CD4-positive, alpha-beta T cell treated with Interferon alpha-2 for 1 hour (primary cell): Measurements from ENCODE around the gene SCARB1.
A peak's percentile ranks its signal among the peaks of the same experiment; 100 is the strongest.

Experiments
- DNase-seq, 2 donors: peaks; one replicate each; pipeline ENCODE4 v3.0.0-alpha.2; 2020 to 2022

SCARB1 gene

DNA sequence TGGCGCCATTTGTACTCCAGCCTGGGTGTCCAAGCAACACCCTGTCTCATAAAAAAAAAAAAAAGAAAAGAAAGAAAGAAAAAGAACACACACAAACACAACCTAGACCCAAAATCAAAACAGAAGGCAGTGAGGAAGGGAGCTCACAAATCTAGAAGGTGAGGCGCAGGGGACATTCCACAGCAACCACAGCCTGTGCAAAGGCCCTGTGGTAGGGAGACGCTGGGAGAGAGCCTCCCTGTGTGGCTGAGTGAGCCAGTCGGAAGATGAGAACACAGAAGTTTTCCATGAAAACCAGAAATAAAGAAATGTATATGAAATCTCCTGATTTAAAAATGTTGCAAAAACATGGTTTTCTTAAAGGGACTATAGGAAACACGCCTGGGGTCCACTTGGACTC lies 44.6 kb downstream of the SCARB1 start:
- no peak for DNase-seq

DNA sequence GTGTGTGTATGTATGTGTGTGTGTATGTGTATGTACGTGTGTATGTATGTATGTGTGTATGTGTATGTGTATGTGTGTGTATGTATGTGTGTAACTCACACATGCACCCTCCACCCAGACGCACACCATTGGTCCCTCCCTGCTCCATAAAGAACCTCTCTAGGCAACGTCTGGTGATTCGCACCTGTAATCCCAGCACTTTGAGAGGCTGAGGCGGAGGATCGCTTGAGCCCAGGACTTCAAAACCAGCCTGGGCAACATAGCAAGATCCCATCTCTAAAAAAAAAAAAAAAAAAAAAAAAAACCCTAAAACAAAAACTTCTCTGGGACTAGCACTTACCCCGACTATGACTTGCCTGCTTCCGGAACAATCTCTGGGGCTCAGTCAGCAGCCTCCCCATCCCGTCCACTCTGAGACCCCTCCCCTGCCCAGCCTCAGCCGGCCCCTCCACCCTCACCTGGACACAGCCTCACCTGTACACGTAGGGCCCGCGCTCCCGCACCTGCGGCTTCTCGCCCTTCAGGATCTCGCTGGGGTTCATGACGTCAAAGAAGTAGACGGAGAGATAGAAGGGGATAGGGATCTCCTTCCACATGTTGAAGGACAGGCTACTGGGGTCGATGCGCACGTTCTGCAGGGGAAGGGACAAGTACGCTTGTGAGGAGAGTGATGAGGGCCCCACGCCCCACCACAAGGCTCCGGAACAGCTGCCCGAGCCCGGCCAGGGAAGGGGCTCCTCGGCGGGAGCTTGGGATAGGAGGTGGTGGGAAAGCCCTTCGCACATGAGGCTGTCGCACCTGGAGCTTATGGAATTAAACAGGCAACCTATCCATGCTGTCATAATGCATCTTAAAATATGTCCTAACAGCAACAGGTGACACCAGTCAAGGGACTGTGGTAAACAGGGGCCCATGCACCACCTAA lies 46.3 kb downstream of the SCARB1 start:
- no peak for DNase-seq

DNA sequence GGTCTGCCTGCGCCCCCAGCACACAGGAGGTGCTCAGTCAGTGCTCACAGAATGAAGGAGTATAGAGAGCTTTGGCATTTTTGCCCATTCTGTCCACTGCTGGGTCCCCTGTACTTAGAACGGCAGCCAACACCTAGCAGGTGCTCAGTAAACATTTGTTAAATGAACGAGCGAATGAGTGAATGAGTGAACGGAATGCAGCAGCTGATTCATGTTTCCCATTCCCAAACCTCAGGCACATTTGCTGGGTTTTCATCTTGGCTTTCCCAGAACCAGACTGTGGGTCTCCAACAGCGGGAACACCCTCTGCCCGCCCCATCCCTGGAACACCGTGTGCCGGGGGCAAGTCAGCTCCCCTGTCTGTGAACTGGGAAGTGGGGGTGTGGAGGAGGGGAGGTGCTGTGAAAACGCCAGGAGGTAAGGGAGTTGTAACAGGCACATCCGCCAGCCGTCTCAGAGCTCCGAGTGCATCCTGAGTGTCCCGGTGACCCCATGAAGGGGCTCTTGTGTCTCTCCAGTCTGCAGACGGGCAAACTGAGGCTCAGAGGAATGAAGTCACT lies 47.3 kb downstream of the SCARB1 start:
- DNase-seq, result no peak

DNA sequence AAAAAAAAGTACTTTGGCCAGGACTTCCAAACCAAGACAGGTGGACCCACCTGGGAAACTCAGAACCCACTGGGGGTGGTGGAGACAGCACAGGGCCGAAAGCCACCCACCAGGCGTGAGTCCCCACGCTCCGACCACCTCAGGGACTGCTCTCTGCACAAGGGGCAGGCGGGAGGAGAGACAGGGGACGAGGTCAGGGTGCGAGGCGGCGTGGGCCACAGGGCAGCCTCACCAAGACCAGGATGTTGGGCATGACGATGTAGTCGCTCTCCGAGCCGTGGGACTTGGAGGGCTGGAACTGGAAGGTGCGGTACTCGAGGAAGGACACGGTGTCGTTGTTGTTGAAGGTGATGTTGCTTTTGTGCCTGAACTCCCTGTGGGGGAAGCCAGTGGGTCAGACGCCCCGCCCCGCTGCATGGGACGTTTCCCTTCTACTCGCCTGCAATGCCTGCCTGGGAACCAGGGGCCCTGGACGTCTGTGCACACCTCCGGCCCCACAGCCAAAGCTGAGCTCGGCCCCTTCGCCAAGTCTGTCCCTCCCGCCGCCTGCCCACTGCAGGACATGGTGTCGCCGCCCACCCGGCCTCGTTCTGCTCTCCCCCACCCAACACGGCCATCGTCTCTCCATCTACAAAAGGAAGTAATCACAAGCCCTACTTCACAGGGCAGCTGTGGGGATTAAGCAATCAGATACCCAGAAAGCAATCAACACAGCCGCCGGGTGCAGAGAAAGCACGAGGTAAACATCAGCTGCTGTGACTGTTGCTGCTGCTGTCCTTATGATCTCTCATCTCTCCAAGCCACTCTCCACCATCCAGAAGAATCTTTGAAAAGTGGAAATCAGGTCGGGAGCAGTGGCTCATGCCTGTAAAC lies 48.7 kb downstream of the SCARB1 start:
- peak in 1 of 2 donors; percentile 27 for DNase-seq

DNA sequence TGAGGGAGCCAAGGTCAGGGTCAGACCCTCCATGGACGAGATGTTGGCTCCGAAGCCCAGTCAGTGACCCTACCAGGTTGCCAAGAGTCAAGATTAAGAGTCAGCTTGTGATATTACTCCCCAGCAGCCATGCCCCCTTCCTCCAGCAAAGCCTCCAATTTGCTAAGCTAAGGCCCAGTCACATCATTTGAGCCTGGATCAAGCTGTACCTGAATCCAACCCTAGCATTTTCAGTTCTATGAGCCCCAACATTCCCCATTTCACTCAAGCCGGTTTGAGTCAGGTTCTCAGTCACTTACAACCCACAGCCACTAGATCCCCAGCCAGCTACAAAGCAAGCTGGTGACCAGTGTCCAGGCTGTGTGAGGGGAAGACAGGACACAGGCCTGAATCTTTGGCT lies 49.9 kb downstream of the SCARB1 start:
- no peak for DNase-seq

DNA sequence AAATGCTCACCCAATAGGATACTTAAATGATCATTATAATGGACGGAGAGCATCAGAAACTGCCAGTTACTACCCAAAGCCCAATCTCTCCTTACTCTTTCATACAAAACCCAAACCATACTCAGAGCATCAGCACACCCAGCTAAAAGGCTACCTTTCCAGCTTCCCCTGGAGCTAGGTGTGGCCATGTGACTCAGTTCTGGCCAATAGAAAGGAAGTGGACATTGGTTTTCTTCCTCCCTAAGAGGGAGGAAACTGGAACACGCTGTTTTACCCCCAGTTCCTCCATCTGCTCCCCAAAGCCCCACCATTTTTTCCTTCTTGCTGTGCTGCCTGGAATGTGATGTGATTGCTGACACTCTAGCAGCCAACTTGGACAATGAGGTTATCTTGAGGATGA lies 50.7 kb downstream of the SCARB1 start:
- no peak for DNase-seq

DNA sequence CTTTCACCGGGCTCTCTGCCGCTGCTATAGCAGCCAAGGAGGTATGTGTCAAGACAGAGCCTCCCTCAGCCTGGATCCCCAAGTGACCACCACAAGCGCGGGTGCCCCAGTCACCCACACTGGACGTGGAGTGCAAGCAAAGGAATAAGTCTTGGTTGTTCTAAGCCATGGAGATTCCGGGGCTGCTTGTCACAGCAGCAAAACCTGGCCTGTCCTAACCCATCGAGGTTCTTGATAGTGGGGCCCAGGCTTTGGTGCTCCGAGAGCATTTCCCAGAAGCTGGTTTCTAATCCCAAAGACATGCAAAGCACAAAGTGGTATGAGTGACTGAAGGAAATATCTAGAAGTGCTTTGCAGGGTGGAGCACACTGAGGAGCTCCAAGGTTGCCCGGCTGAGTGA lies 51.3 kb downstream of the SCARB1 start:
- DNase-seq, result no peak

DNA sequence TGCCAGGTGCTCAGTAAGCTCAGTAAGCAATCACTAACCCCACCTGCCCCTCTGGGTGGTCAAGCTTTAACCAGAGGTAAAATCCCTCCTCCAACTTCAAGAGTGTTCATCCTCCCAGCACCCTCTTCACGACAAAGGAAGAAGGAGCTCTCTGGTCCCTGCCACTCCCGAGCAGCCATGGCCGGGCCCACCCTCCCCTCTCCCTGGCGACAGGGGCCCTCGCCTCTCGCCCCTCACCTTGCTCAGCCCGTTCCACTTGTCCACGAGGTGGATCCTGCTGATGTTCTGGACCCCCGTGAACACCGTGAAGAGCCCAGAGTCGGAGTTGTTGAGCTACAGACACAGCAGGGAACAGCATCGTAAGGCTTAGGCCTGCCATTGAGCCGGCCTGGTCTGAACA lies 52.0 kb downstream of the SCARB1 start:
- no peak for DNase-seq

DNA sequence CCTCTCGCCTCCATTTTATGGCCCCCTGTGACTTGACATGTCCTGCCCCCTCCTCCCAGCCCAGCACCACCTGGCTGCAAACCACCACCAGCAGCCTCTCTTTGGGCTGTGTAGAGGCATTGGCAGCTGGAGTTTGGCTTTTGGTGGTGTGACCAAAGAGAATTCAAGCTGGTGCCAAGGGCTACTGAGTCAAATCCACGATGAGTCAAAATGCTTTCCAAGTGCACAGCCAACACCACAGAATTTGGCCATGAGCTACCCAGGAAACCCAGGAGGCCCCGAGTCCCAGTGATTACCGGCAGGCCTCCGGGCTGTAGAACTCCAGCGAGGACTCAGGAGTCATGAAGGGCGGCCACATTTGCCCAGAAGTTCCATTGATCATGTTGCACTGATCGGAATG lies 53.8 kb downstream of the SCARB1 start:
- no peak for DNase-seq

DNA sequence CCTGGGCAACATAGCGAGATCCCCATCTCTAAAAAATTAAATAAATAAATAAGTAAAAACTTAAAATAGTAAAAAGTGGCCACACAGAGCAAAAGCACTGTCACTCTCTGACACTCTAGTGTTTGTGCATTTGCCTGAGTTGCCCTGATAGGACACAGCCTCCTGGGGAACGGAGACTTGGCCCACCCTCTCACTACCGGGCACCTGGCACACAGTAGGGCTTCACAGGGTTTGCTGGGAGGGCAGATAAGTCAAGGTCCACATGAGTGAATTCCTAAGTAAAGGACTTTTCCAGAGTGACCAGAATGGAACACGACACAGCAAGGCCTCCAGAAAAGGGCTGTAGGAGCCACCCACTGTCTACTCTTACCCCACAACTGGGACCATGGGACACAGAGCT lies 54.3 kb downstream of the SCARB1 start:
- DNase-seq, result no peak

DNA sequence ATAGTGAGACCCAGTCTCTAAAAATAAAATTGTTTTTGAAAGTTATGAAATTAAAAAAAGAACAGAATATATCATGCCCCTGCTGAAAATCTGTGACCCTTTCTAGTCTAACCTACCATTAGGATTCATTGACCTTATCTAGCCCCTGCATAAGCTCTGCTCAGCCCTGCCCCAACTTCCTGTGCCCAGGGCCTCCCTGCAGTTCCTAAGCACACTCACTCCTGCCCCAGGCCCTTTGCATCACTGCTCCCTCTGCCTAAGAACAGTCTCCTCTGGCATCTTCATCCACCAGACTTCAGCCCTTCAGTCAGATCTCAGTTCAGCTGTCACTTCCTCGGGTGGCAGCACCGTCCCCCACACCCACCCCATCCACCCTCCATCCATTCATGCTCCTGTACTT lies 55.4 kb downstream of the SCARB1 start:
- DNase-seq, result no peak

DNA sequence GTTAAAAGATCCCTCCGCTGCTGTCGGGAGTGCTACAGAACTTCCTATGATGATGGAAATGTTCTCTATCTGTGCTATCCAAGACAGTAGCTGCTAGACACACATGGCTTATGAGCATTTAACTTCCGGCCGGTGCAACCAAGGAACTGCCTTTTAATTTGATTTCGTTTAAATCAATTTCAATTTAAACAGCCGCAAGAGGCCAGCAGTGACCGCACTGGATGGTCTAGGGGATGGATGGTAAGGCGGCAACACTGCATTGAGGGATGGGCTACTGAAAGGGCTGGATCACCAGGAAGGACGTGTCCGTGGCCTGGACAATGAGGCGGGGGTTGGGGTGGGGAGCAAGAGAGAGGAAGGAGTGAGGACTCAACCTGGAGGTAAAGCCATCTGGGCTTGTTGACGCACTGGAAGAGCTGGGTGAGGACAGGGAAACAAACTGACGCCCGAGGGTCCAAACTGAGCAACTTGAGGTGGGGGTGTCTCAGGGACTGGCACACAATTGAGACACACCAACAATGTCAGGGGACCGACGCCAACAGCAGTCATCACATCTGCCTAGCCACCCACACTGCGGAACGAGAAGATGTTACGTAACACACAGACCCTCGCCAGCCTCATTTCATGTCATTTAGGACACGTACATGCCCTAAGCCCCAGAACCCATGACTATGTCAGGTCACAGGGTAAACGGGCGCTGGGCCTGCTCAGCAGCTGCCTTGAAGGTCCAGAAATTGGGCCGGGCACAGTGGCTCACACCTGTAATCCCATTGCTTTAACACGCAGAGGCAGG lies 57.6 kb downstream of the SCARB1 start:
- DNase-seq, result no peak

DNA sequence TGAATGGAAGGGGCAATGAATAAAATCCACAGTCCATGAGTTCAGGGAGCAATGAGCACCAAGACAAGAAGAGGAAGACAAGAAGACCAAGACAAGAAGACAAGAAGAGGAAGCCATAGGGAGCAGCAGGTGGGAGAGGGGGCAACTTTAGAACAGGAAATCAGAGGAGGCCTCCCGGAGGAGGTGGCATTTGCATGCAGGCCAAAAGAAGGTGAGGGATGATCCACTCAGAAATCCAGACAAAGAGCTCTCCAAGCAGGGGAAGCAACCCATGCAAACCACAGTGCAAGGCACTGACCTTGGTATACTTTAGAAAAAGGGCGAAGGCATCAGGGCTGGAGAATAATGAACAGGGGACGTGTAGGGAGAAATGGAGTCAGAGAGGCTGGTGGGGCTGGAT lies 58.6 kb downstream of the SCARB1 start:
- DNase-seq, result no peak

DNA sequence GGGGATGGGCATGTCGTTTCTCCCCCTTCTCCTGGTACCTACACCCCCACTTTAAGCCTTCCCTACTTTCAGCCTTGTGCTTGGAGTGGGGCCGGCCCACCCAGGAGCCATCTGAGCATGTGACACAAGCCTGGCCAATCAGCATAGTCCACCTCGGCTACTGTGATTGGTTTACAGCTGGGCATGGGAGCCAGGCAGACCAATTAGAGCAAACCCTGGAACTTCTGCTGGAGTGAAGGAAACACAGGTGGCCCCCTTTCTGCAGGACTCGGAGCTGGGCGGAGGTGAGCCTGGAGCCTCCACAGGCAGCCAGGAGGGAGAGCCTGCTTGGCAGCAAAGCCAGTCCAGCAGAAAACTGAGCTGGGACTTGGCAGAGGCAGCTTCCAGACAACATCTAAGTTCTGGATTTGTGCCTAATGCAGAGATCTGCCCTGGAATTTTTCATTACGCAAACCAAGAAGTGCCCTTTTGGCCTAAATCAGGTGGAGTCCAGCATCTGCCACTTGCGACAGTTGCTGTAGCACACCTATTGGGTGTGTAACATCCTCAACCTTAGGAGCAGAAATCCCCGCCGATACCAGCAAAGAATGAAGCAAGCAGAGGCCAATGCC lies 59.5 kb downstream of the SCARB1 start:
- DNase-seq, result no peak

DNA sequence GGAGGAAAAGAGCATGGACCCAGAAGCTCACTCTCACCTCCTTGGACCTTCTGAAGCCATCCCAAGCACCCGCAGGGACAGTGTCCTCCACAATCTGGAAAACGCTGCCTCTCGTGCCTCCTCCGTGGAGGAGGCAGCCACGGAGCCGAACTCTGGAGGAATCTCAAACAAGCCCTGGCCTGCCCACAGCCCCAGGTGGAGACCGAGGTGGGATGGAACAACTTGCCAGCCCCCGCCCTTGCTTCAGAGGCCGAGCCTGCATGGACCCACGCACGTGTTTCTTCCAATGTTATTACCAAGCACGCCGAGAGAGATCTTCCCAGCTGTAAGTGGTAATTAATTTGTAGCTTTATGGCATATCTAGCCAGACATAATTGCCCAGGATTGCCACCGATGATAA lies 61.3 kb downstream of the SCARB1 start:
- DNase-seq, result no peak

DNA sequence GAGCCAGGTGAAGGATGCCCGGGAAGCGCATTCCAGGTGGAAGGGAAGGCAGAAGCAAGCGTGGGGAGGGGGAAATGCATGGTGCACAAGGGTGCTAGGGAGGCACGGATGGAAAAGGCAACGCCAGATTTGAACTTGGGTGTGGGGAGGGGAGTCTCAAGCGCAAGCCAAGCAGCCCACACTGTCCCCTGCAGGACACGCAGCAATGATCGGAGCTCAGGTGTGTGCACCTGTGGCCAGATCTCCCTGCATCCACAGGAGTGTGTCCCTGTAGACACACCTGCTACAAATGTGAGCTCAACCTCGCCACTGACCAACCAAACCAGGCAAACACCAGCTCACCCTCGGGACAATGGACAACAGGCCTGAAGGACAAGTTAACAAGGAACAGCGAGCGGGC lies 63.2 kb downstream of the SCARB1 start:
- no peak for DNase-seq

DNA sequence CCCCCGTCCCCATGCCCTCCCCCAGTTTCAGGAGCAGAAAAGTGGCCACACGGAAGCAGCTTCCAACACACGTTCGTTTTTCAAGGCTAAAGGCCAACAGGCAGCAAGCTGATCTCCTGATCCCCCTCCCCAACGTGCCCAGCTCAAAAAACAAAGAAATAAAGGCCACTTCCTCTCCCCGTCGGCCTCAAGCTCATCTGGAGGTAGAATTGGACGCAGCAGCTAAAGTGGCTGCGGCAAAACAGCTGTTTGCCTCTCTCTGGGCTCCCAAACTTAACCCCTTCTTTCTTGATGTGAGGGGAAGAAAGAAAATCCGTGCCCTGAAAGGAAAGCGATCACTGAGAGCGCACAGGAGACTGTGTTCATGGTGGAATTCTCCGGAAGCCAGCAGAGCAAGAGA lies 66.3 kb downstream of the SCARB1 start:
- DNase-seq, result no peak

DNA sequence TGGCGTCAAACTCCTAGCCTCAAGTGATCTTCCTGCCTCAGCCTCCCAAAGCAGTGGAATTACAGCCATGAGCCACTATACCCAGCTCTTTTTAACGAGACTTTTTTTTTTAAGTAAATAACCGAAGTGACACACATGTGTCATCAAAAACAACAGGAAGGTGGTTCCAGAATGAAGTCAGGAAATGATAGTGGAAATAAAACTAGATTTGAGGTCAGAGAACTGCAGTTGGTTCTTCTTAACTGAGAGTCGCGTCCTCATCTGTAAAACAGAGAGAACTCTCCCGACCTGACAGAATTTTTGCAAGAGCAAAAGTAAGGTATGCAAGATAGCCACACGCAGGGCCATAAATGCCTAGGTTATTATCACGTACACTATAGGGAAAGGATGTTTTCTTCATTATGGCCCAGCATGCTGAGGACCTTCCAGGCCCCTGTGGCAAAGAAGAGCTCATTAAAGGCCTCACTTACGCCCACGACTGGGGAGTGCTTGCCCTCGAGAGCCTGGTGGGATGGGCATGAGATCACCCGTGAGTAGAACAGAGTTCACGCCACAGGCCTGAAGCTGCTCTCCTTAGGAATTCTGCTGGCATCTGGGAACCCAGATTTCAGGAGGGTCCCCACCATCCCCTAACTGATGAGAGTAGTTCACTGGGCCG lies 67.2 kb downstream of the SCARB1 start:
- no peak for DNase-seq

DNA sequence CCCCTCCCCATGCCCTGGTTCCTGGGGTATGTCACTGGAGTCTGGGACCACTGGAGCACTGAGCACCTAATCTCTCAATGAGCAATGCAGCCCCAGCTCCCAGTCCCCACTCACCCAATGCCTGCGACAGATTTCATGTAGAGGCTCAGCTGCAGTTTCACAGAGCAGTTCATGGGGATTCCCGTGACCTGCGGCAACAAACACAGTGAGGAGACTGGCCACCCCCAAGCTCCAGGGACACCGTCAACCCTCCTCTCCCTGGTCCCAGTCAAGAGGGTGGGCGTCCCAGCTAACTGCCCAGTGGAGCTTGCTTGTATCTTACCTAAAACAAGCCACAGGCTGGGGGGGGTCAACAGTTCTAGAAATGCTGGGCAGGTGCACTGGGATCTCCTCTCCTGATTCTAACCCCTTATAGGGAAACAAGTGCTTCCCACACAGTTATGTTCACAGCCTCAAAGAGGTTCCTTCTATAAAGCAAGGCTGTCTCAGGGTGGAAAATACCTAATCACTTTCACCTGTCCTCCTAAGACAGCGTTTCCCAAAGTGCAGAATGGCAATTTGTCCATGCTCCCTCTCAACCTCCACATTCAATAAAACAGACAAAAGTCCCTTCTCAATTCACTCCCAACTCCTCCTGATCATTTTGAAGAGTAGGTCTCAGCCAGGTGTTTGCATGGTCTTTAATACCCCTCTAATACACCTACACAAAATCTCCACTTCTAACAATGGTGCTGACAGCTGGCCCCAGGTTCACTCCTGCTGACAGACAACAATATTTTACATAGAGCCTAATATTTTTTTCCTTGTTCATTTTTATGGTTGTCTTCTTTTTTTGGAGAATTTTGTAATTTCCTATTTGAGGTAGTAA lies 68.3 kb downstream of the SCARB1 start:
- no peak for DNase-seq

DNA sequence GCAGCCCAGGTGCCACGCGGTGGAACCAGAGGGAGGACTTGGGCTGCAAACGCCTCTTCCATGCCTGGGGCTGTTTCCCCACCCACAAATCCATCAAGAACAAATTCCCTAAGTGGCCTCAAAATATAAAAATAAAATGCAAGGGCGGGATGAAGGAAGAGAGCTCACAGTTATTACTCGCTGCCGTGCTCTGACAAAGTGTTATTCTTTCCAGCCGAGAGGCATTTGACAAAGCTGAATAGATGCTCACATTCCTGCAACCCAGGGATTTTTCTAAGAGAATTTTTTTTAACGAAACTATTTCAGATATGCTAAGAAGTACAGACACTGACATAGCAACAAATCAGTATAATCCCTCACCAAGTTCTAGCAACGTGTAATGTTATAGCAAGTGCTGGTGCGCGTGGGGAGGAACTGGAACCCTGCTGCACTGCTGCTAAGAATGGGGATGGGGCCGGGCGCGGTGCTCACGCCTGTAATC lies 70.7 kb downstream of the SCARB1 start:
- no peak for DNase-seq

DNA sequence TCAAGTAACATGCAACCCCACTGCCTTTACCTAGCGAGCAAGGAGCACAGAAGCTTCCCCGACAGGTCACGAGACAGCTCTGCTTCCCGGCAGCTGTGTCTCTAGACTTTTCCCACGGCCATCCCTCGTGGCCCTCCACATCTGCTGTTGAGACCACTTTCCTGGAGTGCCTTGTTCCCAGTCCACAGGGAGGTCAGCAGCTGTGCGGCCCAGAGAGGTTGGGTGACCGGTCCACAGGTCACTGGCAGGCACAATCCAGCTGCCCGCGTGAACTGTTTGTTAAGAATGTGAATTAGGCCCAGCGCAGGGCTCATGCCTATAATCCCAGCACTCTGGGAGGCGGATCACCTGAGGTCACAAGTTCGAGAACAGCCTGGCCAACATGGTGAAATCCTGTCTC lies 71.5 kb downstream of the SCARB1 start:
- no peak for DNase-seq
